Astrocyte (in vitro differentiated cells and primary cell): ENCODE measurements around the gene PTPRN2. TPM values are rescaled to one million over a fixed set of nuclear protein-coding genes. Genes with fewer than 3 reads are reported as not detected.

Experiments
- DNase-seq: peaks from one replicate; pipeline ENCODE4 v3.0.0-alpha.2; 2010; ENCODE audit warnings: low read depth
- FAIRE-seq: peaks from 2 replicates; lab custom pipeline; 2011; peaks lifted over from hg19 to GRCh38; lab: Jason Lieb, UNC
- H2AFZ ChIP-seq: 2 replicates; pipeline ENCODE4 v1.6.0; 2012; ENCODE audit warnings: low read depth, low read length, inconsistent platforms
- H3K27ac ChIP-seq: 2 replicates; pipeline ENCODE4 v1.5.1; 2011; ENCODE audit warnings: low read depth, low read length, inconsistent platforms
- H3K27me3 ChIP-seq: 2 replicates; pipeline ENCODE4 v1.6.0; 2011; ENCODE audit warnings: low read length, inconsistent platforms; ENCODE audit not compliant: insufficient read depth
- H3K36me3 ChIP-seq: 2 replicates; pipeline ENCODE4 v1.5.1; 2011; ENCODE audit warnings: low read length, inconsistent platforms; ENCODE audit not compliant: insufficient read depth
- H3K4me1 ChIP-seq: 2 replicates; pipeline ENCODE4 v1.5.1; 2011; ENCODE audit warnings: low read length, inconsistent platforms; ENCODE audit not compliant: insufficient read depth
- H3K4me2 ChIP-seq: 2 replicates; pipeline ENCODE4 v1.6.0; 2012; ENCODE audit warnings: low read length, inconsistent platforms
- H3K4me3 ChIP-seq: 2 replicates; pipeline ENCODE4 v1.5.1; 2011; ENCODE audit warnings: low read depth, mild to moderate bottlenecking, low read length, inconsistent platforms; ENCODE audit not compliant: insufficient read depth
- H3K79me2 ChIP-seq: 2 replicates; pipeline ENCODE4 v1.6.0; 2012; ENCODE audit warnings: mild to moderate bottlenecking, low read length, inconsistent platforms; ENCODE audit not compliant: insufficient read depth
- H3K9ac ChIP-seq: 2 replicates; pipeline ENCODE4 v1.6.0; 2012; ENCODE audit warnings: mild to moderate bottlenecking, low read length, inconsistent platforms
- H3K9me3 ChIP-seq: 2 replicates; pipeline ENCODE4 v1.5.1; 2012; ENCODE audit warnings: low read depth, mild to moderate bottlenecking, low read length, inconsistent platforms; ENCODE audit not compliant: insufficient read depth
- H4K20me1 ChIP-seq: 2 replicates; pipeline ENCODE4 v1.6.0; 2012; ENCODE audit warnings: low read length, inconsistent platforms; ENCODE audit not compliant: insufficient read depth
- H3K27ac Mint-ChIP-seq: one replicate; pipeline ENCODE4 v1.8.0; 2021; ENCODE audit warnings: mild to moderate bottlenecking, mixed read lengths; ENCODE audit not compliant: unreplicated experiment
- H3K27me3 Mint-ChIP-seq: one replicate; pipeline ENCODE4 v1.8.0; 2021; ENCODE audit warnings: low read depth, mixed read lengths; ENCODE audit not compliant: unreplicated experiment
- H3K36me3 Mint-ChIP-seq: one replicate; pipeline ENCODE4 v1.8.0; 2021; ENCODE audit warnings: low read depth, mixed read lengths; ENCODE audit not compliant: unreplicated experiment
- H3K4me1 Mint-ChIP-seq: one replicate; pipeline ENCODE4 v1.8.0; 2021; ENCODE audit warnings: low read depth, mixed read lengths; ENCODE audit not compliant: unreplicated experiment
- H3K4me3 Mint-ChIP-seq: one replicate; pipeline ENCODE4 v1.8.0; 2021; ENCODE audit warnings: mild to moderate bottlenecking, moderate library complexity, mixed read lengths; ENCODE audit not compliant: unreplicated experiment
- H3K9me3 Mint-ChIP-seq: one replicate; pipeline ENCODE4 v1.8.0; 2021; ENCODE audit warnings: mild to moderate bottlenecking, mixed read lengths; ENCODE audit not compliant: unreplicated experiment
- EZH2 ChIP-seq: IDR thresholded peaks from 2 replicates; pipeline ENCODE4 v1.6.1; 2012; ENCODE audit warnings: mild to moderate bottlenecking, low read length, inconsistent platforms; ENCODE audit not compliant: insufficient read depth
- total RNA-seq: library from RNA; stranded (reverse); gene quantifications from 2 replicates; pipeline ENCODE4 v1.2.1, GENCODE V29; 2021
- TF ChIP-seq, protein P1 (sequence below): IDR thresholded peaks from 2 replicates; pipeline ENCODE4 v1.5.1; 2011; ENCODE audit warnings: low read depth, mild to moderate bottlenecking, inconsistent platforms, low read length, moderate library complexity; ENCODE audit not compliant: insufficient read depth

PTPRN2 gene
- total RNA-seq, 1 donor from 2014 or later, result 0.09 TPM

GRCh38 chr7:158409816-158410330 is 177.8 kb downstream of the PTPRN2 start:
- no peaks in the 10 kb centered on the region for H3K4me1 ChIP-seq
- no peaks in the 10 kb centered on the region for H3K9me3 ChIP-seq
- H3K9ac ChIP-seq, result no peak overlapping the region
- H3K36me3 ChIP-seq, result no peaks in the 10 kb centered on the region
- H3K9me3 Mint-ChIP-seq, result peaks cover 13% of the 10 kb centered on the region
- H4K20me1 ChIP-seq, result no peaks in the 10 kb centered on the region
- no peaks in the 10 kb centered on the region for H3K79me2 ChIP-seq
- peaks cover 4% of the 10 kb centered on the region for H3K4me1 Mint-ChIP-seq
- no peaks in the 10 kb centered on the region for H3K27me3 ChIP-seq
- DNase-seq (no peak), FAIRE-seq (no peak)
- H3K27ac ChIP-seq, result no peak overlapping the region
- peaks cover 2% of the 10 kb centered on the region for H3K36me3 Mint-ChIP-seq
- peaks cover 3% of the 10 kb centered on the region for H3K27me3 Mint-ChIP-seq
- no peak overlapping the region for H3K4me2 ChIP-seq
- TF ChIP-seq EZH2, result no peak
- TF ChIP-seq, protein P1, sequence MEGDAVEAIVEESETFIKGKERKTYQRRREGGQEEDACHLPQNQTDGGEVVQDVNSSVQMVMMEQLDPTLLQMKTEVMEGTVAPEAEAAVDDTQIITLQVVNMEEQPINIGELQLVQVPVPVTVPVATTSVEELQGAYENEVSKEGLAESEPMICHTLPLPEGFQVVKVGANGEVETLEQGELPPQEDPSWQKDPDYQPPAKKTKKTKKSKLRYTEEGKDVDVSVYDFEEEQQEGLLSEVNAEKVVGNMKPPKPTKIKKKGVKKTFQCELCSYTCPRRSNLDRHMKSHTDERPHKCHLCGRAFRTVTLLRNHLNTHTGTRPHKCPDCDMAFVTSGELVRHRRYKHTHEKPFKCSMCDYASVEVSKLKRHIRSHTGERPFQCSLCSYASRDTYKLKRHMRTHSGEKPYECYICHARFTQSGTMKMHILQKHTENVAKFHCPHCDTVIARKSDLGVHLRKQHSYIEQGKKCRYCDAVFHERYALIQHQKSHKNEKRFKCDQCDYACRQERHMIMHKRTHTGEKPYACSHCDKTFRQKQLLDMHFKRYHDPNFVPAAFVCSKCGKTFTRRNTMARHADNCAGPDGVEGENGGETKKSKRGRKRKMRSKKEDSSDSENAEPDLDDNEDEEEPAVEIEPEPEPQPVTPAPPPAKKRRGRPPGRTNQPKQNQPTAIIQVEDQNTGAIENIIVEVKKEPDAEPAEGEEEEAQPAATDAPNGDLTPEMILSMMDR, result no peak
- H3K4me3 Mint-ChIP-seq, result no peak overlapping the region
- H3K27ac Mint-ChIP-seq, result no peak overlapping the region
- no peak overlapping the region for H3K4me3 ChIP-seq
- H2AFZ ChIP-seq, result no peak overlapping the region

DNA sequence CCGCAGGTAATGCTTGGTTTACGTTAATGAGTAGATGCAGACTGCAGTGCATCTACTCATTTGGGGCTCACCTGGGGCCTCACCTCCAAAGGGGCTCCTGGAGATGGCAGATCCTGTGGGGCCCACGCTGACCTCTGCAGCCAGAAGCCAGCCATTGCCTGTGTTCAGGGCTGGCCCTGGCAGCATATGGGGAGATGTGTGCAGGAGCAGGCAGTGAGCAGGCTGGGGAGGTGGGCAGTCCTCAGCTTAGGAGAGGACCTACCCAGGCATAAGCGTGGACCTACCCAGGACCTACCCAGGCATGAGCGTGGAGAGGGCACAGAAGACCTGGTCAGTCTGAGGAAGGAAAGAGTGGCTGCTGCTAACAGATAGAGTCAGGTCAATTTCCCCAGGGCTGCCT is 178.5 kb downstream of the PTPRN2 start:
- DNase-seq (no peak), FAIRE-seq (no peak)
- Mint-ChIP-seq H3K4me3 (no peak overlapping the region), H3K9me3 (peaks cover 10% of the 10 kb centered on the region), H3K27me3 (peaks cover 3% of the 10 kb centered on the region), H3K36me3 (peaks cover 2% of the 10 kb centered on the region), H3K4me1 (peaks cover 2% of the 10 kb centered on the region), H3K27ac (no peak overlapping the region)
- no peaks in the 10 kb centered on the region for H3K36me3 ChIP-seq
- H3K4me1 ChIP-seq, result no peaks in the 10 kb centered on the region
- no peak for TF ChIP-seq EZH2
- H3K27ac ChIP-seq, result no peak overlapping the region
- H2AFZ ChIP-seq, result no peak overlapping the region
- no peak overlapping the region for H3K9ac ChIP-seq
- no peaks in the 10 kb centered on the region for H3K9me3 ChIP-seq
- no peak overlapping the region for H3K4me3 ChIP-seq
- no peaks in the 10 kb centered on the region for H3K79me2 ChIP-seq
- H3K27me3 ChIP-seq, result no peaks in the 10 kb centered on the region
- no peak overlapping the region for H3K4me2 ChIP-seq
- H4K20me1 ChIP-seq, result no peaks in the 10 kb centered on the region

DNA sequence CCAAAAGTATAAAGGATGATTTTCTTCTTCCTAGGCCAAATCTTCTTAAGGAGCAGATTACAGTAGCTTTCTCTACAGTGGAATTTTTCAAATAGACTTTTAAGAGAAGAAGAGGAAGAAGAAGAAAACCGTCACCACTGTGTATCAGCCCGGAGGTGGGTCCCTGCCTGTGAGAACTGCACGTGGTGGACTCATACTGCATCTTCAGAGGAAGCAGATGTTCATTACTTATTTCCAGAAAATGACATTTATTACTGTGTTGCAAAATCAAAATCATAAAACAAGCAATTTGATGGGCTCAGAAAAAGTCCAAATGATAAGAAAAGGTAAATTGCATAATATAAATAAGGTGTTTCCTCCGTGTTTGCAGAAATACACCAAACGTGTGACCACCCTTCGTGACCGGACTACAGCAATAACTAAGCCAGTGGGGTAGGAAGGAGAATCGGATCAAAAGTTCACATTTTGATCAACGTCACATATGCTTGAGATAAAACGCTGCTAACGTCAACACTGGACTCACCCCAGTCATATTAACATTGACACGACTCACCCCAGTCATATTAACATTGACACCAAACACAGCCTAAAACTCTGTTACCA is 179.2 kb downstream of the PTPRN2 start:
- no peak for TF ChIP-seq EZH2
- TF ChIP-seq, protein P1, result no peak

More for the DNA sequence above, 179.2 kb downstream of the PTPRN2 start:
- Histone ChIP-seq H3K36me3 (no peaks in the 10 kb centered on the region), H4K20me1 (no peaks in the 10 kb centered on the region), H3K27me3 (no peaks in the 10 kb centered on the region), H3K4me3 (no peak overlapping the region), H3K4me1 (no peaks in the 10 kb centered on the region), H3K27ac (no peak overlapping the region), H2AFZ (no peak overlapping the region), H3K9me3 (no peaks in the 10 kb centered on the region), H3K4me2 (no peak overlapping the region), H3K79me2 (no peaks in the 10 kb centered on the region), H3K9ac (no peak overlapping the region)
- DNase-seq (no peak), FAIRE-seq (no peak)
- no peak overlapping the region for H3K27ac Mint-ChIP-seq
- no peak overlapping the region for H3K4me3 Mint-ChIP-seq
- H3K9me3 Mint-ChIP-seq, result peaks cover 10% of the 10 kb centered on the region
- H3K4me1 Mint-ChIP-seq, result no peaks in the 10 kb centered on the region
- peaks cover 3% of the 10 kb centered on the region for H3K27me3 Mint-ChIP-seq
- peaks cover 2% of the 10 kb centered on the region for H3K36me3 Mint-ChIP-seq
